Gastrocnemius medialis (tissue), 4 donors: ENCODE results near the gene NEK9.

Experiments
- CTCF ChIP-seq, 5 experiments: fragments of 450-650 bp in 3 of 5; fragments of 200-600 bp in 2 of 5; sonication (generic) in 2 of 5; IDR thresholded peaks in 4 of 5; conservative IDR thresholded peaks in 1 of 5; 1 replicate in 4 of 5; 2 replicates in 1 of 5; pipeline ENCODE4 v1.5.1; 2016 to 2019; ENCODE audit warnings: antibody characterized with exemption in 5 of 5, mild to moderate bottlenecking in 3 of 5, moderate library complexity in 3 of 5
- POLR2A ChIP-seq, 2 donors: fragments of 450-650 bp; IDR thresholded peaks; one replicate each; pipeline ENCODE4 v1.6.1; 2017; ENCODE audit warnings: antibody characterized with exemption in 2 of 2, mild to moderate bottlenecking in 2 of 2, moderate library complexity in 2 of 2

GRCh38 chr14:75155169-75155568 lies 28.3 kb upstream of the NEK9 start:
- no peak for TF ChIP-seq POLR2A (IDR thresholded peaks at IDR 0.05)
- TF ChIP-seq CTCF (IDR thresholded peaks at IDR 0.05 in 4 of 5, conservative IDR thresholded peaks at IDR 0.05 in 1 of 5) = no peak
